HT-29 (cell line): ENCODE results near the gene KLHL12. TPM values are rescaled to one million over a fixed set of nuclear protein-coding genes. Genes with fewer than 3 reads are reported as not detected.

Experiments
- DNase-seq: peaks from one replicate; pipeline ENCODE4 v3.0.0-alpha.2; 2015; ENCODE audit warnings: low spot score
- total RNA-seq: library from RNA; depleted of rRNA; stranded (reverse); fragments of >200 nt; shearing (Covaris generic); gene quantifications from 2 replicates; pipeline ENCODE4 v1.2.3, GENCODE V29; 2014; rRNA removed

The KLHL12 gene
- total RNA-seq = 12.7 and 15.3 TPM in 2 replicates

- DNase-seq = peak; percentile 97
Observed at GRCh38 chr1:202926581-202927491, at the start of gene KLHL12. Gene KLHL12, minus strand, starts transcription at chr1:202927234. Its CDS starts 2,072 bp downstream, at chr1:202925162.

DNA sequence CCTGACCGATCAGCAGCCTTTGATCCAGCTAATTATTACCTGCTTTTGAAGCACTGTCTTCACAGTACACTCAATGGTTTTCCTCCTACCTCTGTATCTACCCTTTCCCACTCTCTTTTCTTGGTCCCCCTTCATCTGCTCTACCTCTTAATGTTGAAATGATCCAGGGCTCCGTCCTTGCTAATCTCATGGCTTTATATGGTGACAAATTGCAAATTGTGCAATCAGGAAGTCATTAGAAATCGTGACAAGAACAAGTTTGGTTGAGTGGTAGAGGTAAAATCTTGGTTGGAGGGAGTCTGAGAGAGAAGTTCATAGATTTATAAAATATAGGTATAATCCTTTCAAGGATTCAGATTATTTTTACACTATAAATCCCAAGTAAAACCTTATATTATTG lies 49.6 kb upstream of the KLHL12 start:
- DNase-seq = peak; percentile 9

- DNase-seq = no peak
Observed at GRCh38 chr1:202974856-202975255, 47.8 kb upstream of the KLHL12 start.

DNA sequence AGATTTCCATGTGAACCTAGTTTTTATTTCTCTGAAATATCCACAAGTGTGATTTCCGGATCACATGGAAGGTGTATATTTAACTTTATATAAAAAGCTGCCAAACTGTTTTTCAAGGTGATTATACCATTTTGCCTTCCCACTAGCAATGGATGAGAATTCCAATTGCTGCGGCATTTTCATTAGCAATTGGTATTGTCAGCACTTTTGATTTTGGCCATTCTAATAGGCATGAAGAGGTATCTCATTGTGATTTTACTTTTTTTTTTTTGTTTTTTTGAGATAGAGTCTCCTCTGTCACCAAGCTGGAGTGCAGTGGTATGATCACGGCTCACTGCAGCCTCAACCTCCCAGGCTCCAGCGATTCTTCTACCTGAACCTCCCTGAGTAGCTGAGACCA lies 45.0 kb upstream of the KLHL12 start:
- DNase-seq = no peak

- DNase-seq = peak; percentile 86
Observed at GRCh38 chr1:202968895-202969295, 41.9 kb upstream of the KLHL12 start.

GRCh38 chr1:202968351-202968750 lies 41.3 kb upstream of the KLHL12 start:
- DNase-seq = no peak

DNA sequence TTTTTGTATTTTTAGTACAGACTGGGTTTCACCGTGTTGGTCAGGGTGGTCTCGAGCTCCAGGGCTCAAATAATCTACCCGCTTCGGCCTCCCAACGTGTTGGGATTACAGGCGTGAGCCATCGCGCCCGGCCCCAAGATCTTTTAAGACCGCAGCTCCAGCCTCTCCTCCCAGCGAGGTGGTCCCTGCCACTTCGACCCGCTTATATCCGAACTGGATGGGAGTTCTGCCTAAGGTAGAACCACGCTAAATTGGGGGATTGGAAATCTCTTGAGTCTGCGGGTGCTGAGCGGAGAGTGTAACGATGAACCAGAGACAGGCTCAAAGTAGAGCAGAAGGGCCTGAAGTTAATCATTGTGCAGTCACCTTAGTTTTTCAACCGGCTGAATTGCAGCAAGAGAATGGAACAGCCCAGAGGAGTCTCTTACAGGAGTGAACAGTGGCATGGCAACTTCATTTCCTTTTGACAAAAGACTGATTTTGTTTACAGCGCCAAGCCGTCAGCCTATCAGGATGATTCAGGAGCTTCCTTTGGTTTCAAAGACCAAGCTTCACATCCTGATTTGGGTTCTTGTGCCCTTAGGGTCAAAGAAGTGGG lies 40.7 kb upstream of the KLHL12 start:
- peak; percentile 9 for DNase-seq

DNA sequence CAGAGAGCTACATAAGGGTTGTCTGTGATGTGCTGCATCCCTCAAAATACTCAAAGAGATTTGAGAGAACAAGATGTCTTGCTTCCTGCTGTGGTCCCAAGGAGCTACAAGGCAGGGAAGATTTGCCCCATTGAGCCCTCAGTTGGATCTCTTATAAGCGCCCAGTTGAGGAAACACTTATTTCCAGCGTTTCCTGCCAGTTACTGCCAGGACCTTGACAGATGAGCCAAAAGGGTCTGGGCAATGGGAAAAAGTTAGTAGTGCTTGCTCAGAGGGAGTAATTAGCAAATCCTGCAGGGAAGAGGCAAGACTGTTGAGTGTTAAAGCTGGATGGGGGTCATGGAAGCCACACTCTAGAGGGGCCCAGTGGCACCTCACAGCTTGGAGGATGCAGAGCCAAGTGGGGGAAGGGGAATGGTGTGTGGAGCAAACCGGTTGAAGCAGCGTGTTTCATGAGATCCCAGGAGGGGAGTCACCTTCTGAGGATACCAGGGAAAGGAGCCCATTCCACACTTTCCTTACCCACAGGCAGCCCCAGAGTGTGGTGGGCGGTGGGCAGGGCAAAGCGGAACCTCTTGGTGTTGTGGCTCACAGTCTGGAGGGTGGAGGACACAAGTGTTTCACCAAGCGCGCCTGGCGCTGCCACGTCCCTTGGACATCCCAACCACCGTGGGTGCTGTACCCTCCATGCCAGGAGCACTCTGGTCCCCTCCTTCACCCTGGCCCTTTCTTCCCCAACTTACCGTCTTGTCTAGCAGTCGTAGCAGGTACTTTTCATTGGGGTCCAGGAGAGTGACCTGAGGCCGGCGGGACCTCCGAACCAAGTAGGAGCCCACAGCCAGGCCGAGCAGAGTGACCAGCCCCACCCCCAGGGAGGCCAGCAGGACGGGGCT lies 39.2 kb upstream of the KLHL12 start:
- DNase-seq = no peak

DNA sequence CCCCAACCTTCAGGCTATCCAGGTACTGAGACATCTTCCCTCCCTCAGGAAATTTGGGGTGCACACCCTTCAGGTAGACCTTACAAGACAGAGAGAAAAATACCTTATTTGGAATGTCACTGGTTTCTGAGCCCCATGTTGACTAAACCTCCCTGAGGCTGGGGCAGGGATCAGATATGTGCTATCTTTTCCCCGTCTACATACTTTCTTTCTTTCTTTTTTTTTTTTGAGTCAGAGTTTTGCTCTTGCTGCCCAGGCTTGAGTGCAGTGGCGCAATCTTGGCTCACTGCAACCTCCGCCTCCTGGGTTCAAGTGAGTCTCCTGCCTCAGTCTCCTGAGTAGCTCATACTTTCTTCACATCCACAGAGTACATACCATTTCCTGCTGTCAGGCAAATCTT lies 38.4 kb upstream of the KLHL12 start:
- DNase-seq = no peak

GRCh38 chr1:202964791-202965410 lies 37.9 kb upstream of the KLHL12 start:
- DNase-seq = no peak

DNA sequence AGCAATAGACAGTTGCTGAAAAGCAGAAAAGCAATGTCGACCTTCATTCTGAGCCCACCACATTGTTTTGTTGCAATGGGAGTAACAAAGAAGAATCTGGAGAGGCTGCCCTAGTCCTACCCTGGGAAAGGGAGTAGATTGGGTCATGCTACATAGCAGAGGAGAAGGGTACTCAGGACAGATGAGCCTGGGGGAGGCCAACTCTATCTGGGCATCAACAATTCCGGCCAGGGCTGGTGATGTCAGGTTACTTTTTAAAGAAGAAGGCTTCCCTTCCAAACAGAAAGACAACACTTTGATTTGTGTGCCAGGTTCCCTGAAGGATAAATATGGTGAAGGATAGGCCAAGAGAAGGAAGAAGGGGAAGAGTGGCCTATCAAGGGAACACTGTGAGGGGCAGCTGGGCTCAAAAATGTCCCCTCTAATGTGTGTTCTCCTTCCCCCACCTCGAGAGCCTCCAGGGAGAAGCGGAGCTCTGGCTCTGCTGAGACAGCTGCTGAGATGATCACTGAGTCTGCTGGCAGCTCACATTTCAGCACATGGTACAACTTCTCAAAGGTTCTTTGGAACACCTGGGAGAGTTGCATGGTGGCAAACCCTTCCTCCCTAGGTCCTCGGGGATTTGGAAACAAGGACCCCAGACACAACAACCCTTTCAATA lies 34.3 kb upstream of the KLHL12 start:
- DNase-seq = no peak

DNA sequence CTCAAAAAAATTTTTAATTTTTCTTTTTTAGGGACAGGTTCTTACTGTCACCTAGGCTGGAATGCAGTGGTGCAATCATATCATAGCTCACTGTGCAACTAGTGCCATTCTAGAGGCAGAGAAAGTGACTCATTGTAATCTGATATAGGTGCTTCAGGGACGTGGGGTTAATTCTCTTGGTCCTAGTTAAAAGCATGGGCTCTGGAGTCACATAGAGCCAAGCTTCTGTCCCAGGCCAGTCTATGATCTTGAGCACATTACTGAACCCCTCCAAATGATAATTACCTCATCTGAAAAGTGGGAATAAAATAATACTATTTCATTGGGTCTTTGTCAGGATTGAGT lies 32.2 kb upstream of the KLHL12 start:
- peak; percentile 37 for DNase-seq

GRCh38 chr1:202958544-202959275 lies 31.7 kb upstream of the KLHL12 start:
- DNase-seq = peak; percentile 29

GRCh38 chr1:202957733-202958543 lies 30.9 kb upstream of the KLHL12 start, which contains the start of gene ADIPOR1:
Gene ADIPOR1, minus strand, starts transcription at chr1:202958312. Its CDS starts 7,242 bp downstream, at chr1:202951070.
- peak; percentile 87 for DNase-seq

GRCh38 chr1:202956969-202957368 lies 29.9 kb upstream of the KLHL12 start:
- DNase-seq = peak; percentile 21

DNA sequence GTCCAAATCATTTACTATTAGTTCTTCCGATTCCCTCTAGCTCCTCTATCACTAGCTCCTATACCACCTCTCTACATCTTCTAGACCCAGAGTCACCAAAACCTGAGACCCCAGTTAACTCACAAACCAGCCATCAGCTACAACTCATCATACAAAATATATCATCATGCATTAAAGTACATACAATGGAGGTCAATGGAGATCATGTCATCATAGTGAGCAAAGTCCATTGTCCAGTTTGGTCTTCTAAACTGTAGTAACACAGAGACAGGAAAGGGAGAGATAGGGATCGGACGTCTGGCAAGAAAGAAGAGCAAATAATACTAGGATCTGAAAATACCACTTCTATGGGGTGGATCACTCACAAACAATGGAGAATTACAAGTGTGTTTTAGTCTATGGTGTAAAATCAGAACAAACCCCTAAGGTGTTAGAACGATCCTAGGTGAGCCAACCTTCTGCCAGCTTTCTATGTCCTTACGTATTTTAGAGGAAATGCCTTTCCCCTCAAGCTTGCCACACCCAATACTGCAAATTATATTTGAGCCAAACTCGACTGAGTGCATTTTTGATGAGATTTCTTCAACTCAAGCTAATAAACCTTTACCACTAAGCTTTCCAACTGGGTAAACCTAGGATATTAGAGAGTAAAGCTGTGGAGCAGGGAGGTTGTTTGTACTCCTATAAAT lies 27.2 kb upstream of the KLHL12 start:
- DNase-seq = peak; percentile 3

- no peak for DNase-seq
Observed at GRCh38 chr1:202953392-202953791, 26.4 kb upstream of the KLHL12 start.

DNA sequence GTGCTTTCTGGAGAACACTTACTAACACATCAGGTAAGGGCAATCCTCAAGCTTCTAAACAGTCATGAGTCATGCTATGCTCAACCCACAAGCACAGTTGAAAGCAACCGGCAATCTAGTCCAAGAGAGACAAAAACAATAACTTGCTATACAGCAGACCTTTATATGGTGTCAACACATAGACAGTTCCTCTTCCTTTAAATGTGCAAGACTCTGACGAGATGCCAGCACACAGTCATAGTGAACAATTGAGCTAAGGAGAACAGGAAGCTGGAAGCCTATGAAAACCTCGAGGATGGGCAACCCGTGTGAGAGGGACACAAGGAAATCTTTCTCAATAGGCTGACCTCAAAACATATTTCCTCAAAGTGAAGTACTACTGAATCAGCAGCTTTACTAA lies 25.8 kb upstream of the KLHL12 start:
- DNase-seq = peak; percentile 83

- peak; percentile 52 for DNase-seq
Observed at GRCh38 chr1:202952099-202952498, 25.1 kb upstream of the KLHL12 start.
